WTC11 (cell line): ENCODE data around the gene NTRK3. TPM values are rescaled to one million over a fixed set of nuclear protein-coding genes. Genes with fewer than 3 reads are reported as not detected.

Experiments
- ATAC-seq: fragments of 200-7000 bp; cut with Tn5 transposase; 2 replicates; pipeline ENCODE4 v1.10.0; 2021; ENCODE audit warnings: mild to moderate bottlenecking, moderate library complexity
- CTCF ChIA-PET: fragments of 300-600 bp; sonication (Branson Sonifier 250); formaldehyde crosslinking; loops from one replicate; lab custom pipeline; 2021; ENCODE audit warnings: antibody characterized with exemption; lab: Charles Lee
- POLR2A ChIA-PET: fragments of 350-600 bp; sonication (Branson Sonifier 250); formaldehyde crosslinking; loops from one replicate; lab custom pipeline; 2021; ENCODE audit warnings: antibody characterized with exemption; lab: Charles Lee
- DNase-seq: peaks from one replicate; pipeline ENCODE4 v3.0.0; 2021; ENCODE audit warnings: low spot score
- H3K27ac Mint-ChIP-seq: 2 replicates; pipeline ENCODE4 v1.8.0; 2021; ENCODE audit warnings: mixed read lengths
- H3K27me3 Mint-ChIP-seq: 2 replicates; pipeline ENCODE4 v1.8.0; 2021; ENCODE audit warnings: low read depth, mild to moderate bottlenecking, moderate library complexity, mixed read lengths
- H3K36me3 Mint-ChIP-seq: 2 replicates; pipeline ENCODE4 v1.8.0; 2021; ENCODE audit warnings: mixed read lengths
- H3K4me1 Mint-ChIP-seq: 2 replicates; pipeline ENCODE4 v1.8.0; 2022; ENCODE audit warnings: mixed read lengths
- H3K4me3 Mint-ChIP-seq: 2 replicates; pipeline ENCODE4 v1.8.0; 2021; ENCODE audit warnings: mild to moderate bottlenecking, moderate library complexity, mixed read lengths
- H3K9me3 Mint-ChIP-seq: 2 replicates; pipeline ENCODE4 v1.8.0; 2021; ENCODE audit warnings: mixed read lengths
- CBFB ChIP-seq: sonication (generic); formaldehyde crosslinking; IDR thresholded peaks from 2 replicates; pipeline ENCODE4 v1.8.1; 2022; ENCODE audit warnings: mild to moderate bottlenecking, low read depth, missing genetic modification reagents
- GTF2I ChIP-seq: fragments of 250-450 bp; sonication (Bioruptor Pico); conservative IDR thresholded peaks from 2 replicates; pipeline ENCODE4 v1.4.0; 2021; ENCODE audit warnings: mild to moderate bottlenecking
- MXD4 ChIP-seq: fragments of 250-450 bp; sonication (Bioruptor Pico); IDR thresholded peaks from 2 replicates; pipeline ENCODE4 v1.8.0; 2021; ENCODE audit warnings: mild to moderate bottlenecking, moderate library complexity, borderline replicate concordance
- NFE2L1 ChIP-seq: sonication (generic); formaldehyde crosslinking; IDR thresholded peaks from 2 replicates; pipeline ENCODE4 v1.8.1; 2023; ENCODE audit warnings: missing genetic modification reagents
- NR2C2 ChIP-seq: sonication (generic); formaldehyde crosslinking; IDR thresholded peaks from 2 replicates; pipeline ENCODE4 v1.8.0; 2022; ENCODE audit warnings: mild to moderate bottlenecking, missing genetic modification reagents
- RORB ChIP-seq: fragments of 250-450 bp; sonication (Bioruptor Pico); IDR thresholded peaks from 2 replicates; pipeline ENCODE4 v1.9.0; 2021; ENCODE audit warnings: mild to moderate bottlenecking
- SP1 ChIP-seq: sonication (generic); formaldehyde crosslinking; conservative IDR thresholded peaks from 2 replicates; pipeline ENCODE4 v1.8.1; 2022; ENCODE audit warnings: missing genetic modification reagents
- ZNF121 ChIP-seq: sonication (generic); formaldehyde crosslinking; IDR thresholded peaks from 2 replicates; pipeline ENCODE4 v1.8.0; 2023; ENCODE audit warnings: missing genetic modification reagents
- total RNA-seq: library from RNA; stranded (reverse); gene quantifications from 3 replicates; pipeline ENCODE4 v1.2.3, GENCODE V29; 2021
- TF ChIP-seq, protein P1 (sequence below): sonication (generic); formaldehyde crosslinking; IDR thresholded peaks from 2 replicates; pipeline ENCODE4 v1.8.1; 2023; ENCODE audit warnings: mild to moderate bottlenecking, missing genetic modification reagents, moderate library complexity
- TF ChIP-seq, protein P2 (sequence below): fragments of 250-450 bp; sonication (Bioruptor Pico); IDR thresholded peaks from 2 replicates; pipeline ENCODE4 v1.9.0; 2021; ENCODE audit warnings: moderate library complexity, mild to moderate bottlenecking, inconsistent platforms, borderline replicate concordance
- TF ChIP-seq, protein P3 (sequence below): fragments of 250-450 bp; sonication (Bioruptor Pico); IDR thresholded peaks from 2 replicates; pipeline ENCODE4 v2.1.2; 2022; ENCODE audit warnings: mild to moderate bottlenecking, moderate library complexity
- TF ChIP-seq, protein P4 (sequence below): sonication (generic); formaldehyde crosslinking; IDR thresholded peaks from 2 replicates; pipeline ENCODE4 v1.8.0; 2022; ENCODE audit warnings: missing genetic modification reagents
- TF ChIP-seq, protein P5 (sequence below): sonication (generic); formaldehyde crosslinking; IDR thresholded peaks from 2 replicates; pipeline ENCODE4 v1.8.1; 2023; ENCODE audit warnings: mild to moderate bottlenecking, moderate library complexity, missing genetic modification reagents
- TF ChIP-seq, protein P6 (sequence below): sonication (generic); formaldehyde crosslinking; IDR thresholded peaks from 2 replicates; pipeline ENCODE4 v1.8.1; 2023; ENCODE audit warnings: mild to moderate bottlenecking, missing genetic modification reagents
- TF ChIP-seq, protein P7 (sequence below): sonication (generic); formaldehyde crosslinking; IDR thresholded peaks from 2 replicates; pipeline ENCODE4 v1.8.0; 2022; ENCODE audit warnings: mild to moderate bottlenecking, missing genetic modification reagents
- TF ChIP-seq, protein P8 (sequence below): sonication (generic); formaldehyde crosslinking; IDR thresholded peaks from 2 replicates; pipeline ENCODE4 v1.8.1; 2022; ENCODE audit warnings: mild to moderate bottlenecking, moderate library complexity, missing genetic modification reagents

The NTRK3 gene
- total RNA-seq, 1 experiment from 2014 or later: 12.3 TPM

DNA sequence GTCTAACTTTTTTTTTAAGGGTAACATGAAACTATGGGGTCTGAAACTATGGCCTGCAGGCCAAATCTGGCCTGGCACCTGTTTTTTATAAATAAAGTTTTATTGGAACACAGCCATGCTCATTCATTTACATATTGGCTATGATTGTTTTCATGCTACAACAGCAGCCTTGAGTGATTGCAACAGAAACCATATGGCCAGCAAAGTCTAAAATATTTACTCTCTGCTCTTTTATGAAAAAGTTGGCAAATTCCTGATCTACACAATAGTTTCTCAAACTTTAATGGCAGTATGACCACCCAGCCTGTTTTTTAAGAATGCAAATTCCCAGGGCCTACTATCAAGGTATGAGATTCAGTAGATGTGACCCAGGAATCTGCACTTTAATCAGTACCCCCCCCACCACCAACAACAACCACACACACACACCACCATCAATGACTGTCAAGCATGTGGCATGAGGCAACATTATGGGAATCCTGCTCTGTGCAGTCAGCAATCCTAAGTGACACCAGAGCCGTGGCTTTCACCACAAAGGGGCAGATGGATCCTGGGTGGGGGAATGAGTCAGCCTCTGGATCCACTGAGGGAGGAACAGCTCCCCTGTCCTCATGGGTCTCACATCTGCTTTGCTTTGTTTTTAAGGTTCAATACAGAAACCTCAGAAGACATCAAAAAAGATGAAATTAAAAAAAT lies 142.8 kb downstream of the NTRK3 start:
- H3K4me3 Mint-ChIP-seq: no peak overlapping the region
- ChIA-PET POLR2A (interaction anchor here (0.6 kb wide), 1 partner anchor 322 kb away, joined by 3 read pairs; no protein-coding TSS in a partner anchor), CTCF (no interaction called here)
- DNase-seq: no peak
- no peak for TF ChIP-seq NFE2L1 (CRISPR knock-in tag)
- TF ChIP-seq MXD4: no peak
- TF ChIP-seq, protein P1, sequence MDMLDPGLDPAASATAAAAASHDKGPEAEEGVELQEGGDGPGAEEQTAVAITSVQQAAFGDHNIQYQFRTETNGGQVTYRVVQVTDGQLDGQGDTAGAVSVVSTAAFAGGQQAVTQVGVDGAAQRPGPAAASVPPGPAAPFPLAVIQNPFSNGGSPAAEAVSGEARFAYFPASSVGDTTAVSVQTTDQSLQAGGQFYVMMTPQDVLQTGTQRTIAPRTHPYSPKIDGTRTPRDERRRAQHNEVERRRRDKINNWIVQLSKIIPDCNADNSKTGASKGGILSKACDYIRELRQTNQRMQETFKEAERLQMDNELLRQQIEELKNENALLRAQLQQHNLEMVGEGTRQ (CRISPR knock-in tag): no peak
- TF ChIP-seq, protein P2, sequence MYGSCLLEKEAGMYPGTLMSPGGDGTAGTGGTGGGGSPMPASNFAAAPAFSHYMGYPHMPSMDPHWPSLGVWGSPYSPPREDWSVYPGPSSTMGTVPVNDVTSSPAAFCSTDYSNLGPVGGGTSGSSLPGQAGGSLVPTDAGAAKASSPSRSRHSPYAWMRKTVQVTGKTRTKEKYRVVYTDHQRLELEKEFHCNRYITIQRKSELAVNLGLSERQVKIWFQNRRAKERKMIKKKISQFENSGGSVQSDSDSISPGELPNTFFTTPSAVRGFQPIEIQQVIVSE (CRISPR knock-in tag): no peak
- TF ChIP-seq ZNF121 (CRISPR knock-in tag): no peak
- TF ChIP-seq, protein P3, sequence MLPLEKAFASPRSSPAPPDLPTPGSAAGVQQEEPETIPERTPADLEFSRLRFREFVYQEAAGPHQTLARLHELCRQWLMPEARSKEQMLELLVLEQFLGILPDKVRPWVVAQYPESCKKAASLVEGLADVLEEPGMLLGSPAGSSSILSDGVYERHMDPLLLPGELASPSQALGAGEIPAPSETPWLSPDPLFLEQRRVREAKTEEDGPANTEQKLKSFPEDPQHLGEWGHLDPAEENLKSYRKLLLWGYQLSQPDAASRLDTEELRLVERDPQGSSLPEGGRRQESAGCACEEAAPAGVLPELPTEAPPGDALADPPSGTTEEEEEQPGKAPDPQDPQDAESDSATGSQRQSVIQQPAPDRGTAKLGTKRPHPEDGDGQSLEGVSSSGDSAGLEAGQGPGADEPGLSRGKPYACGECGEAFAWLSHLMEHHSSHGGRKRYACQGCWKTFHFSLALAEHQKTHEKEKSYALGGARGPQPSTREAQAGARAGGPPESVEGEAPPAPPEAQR: no peak
- no peak for TF ChIP-seq SP1 (CRISPR knock-in tag)
- TF ChIP-seq, protein P4, sequence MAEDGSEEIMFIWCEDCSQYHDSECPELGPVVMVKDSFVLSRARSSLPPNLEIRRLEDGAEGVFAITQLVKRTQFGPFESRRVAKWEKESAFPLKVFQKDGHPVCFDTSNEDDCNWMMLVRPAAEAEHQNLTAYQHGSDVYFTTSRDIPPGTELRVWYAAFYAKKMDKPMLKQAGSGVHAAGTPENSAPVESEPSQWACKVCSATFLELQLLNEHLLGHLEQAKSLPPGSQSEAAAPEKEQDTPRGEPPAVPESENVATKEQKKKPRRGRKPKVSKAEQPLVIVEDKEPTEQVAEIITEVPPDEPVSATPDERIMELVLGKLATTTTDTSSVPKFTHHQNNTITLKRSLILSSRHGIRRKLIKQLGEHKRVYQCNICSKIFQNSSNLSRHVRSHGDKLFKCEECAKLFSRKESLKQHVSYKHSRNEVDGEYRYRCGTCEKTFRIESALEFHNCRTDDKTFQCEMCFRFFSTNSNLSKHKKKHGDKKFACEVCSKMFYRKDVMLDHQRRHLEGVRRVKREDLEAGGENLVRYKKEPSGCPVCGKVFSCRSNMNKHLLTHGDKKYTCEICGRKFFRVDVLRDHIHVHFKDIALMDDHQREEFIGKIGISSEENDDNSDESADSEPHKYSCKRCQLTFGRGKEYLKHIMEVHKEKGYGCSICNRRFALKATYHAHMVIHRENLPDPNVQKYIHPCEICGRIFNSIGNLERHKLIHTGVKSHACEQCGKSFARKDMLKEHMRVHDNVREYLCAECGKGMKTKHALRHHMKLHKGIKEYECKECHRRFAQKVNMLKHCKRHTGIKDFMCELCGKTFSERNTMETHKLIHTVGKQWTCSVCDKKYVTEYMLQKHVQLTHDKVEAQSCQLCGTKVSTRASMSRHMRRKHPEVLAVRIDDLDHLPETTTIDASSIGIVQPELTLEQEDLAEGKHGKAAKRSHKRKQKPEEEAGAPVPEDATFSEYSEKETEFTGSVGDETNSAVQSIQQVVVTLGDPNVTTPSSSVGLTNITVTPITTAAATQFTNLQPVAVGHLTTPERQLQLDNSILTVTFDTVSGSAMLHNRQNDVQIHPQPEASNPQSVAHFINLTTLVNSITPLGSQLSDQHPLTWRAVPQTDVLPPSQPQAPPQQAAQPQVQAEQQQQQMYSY: no peak
- H3K27me3 Mint-ChIP-seq: 0 out of 2 replicates have a peak, but pooled peaks cover 3% of the 10 kb centered on the region
- 0 out of 2 replicates have a peak, but pooled peaks cover 3% of the 10 kb centered on the region for H3K9me3 Mint-ChIP-seq
- ATAC-seq: no peak
- H3K4me1 Mint-ChIP-seq: peaks cover 22% of the 10 kb centered on the region
- H3K36me3 Mint-ChIP-seq: no peaks in the 10 kb centered on the region
- no peak overlapping the region for H3K27ac Mint-ChIP-seq

DNA sequence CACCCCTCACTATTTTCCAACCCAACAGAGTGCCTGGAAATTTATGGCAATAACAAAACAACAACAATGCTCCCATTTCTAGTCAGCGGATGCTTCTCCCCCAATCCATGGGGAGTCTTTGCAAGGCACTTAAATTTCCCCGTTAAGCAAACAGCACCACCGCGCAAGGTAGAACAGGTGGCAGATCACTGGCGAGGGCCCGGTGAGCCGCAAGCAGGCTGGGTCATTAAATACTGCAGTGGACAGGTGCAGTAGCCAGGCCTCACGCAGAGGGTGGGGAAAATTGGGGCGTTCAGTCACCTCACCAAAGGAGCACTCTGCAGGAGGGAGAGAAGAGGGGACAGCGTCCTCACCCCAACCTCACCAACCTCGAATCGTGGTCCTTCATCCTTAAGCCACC lies 147.5 kb downstream of the NTRK3 start:
- Mint-ChIP-seq H3K36me3 (no peaks in the 10 kb centered on the region), H3K27ac (no peak overlapping the region), H3K27me3 (0 out of 2 replicates have a peak, but pooled peaks cover 3% of the 10 kb centered on the region), H3K9me3 (0 out of 2 replicates have a peak, but pooled peaks cover 3% of the 10 kb centered on the region), H3K4me1 (peaks cover 19% of the 10 kb centered on the region), H3K4me3 (no peak overlapping the region)
- DNase-seq (no peak), ATAC-seq (no peak)
- ChIA-PET POLR2A (no interaction called here), CTCF (no interaction called here)
- TF ChIP-seq NR2C2 (CRISPR knock-in tag) (no peak), CBFB (CRISPR knock-in tag) (no peak), GTF2I (no peak), RORB (CRISPR knock-in tag) (no peak)
- TF ChIP-seq, protein P5, sequence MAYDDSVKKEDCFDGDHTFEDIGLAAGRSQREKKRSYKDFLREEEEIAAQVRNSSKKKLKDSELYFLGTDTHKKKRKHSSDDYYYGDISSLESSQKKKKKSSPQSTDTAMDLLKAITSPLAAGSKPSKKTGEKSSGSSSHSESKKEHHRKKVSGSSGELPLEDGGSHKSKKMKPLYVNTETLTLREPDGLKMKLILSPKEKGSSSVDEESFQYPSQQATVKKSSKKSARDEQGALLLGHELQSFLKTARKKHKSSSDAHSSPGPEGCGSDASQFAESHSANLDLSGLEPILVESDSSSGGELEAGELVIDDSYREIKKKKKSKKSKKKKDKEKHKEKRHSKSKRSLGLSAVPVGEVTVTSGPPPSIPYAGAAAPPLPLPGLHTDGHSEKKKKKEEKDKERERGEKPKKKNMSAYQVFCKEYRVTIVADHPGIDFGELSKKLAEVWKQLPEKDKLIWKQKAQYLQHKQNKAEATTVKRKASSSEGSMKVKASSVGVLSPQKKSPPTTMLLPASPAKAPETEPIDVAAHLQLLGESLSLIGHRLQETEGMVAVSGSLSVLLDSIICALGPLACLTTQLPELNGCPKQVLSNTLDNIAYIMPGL (CRISPR knock-in tag): no peak
- TF ChIP-seq, protein P6, sequence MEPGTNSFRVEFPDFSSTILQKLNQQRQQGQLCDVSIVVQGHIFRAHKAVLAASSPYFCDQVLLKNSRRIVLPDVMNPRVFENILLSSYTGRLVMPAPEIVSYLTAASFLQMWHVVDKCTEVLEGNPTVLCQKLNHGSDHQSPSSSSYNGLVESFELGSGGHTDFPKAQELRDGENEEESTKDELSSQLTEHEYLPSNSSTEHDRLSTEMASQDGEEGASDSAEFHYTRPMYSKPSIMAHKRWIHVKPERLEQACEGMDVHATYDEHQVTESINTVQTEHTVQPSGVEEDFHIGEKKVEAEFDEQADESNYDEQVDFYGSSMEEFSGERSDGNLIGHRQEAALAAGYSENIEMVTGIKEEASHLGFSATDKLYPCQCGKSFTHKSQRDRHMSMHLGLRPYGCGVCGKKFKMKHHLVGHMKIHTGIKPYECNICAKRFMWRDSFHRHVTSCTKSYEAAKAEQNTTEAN (CRISPR knock-in tag): no peak
- TF ChIP-seq, protein P7, sequence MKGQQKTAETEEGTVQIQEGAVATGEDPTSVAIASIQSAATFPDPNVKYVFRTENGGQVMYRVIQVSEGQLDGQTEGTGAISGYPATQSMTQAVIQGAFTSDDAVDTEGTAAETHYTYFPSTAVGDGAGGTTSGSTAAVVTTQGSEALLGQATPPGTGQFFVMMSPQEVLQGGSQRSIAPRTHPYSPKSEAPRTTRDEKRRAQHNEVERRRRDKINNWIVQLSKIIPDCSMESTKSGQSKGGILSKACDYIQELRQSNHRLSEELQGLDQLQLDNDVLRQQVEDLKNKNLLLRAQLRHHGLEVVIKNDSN (CRISPR knock-in tag): no peak
- TF ChIP-seq, protein P8, sequence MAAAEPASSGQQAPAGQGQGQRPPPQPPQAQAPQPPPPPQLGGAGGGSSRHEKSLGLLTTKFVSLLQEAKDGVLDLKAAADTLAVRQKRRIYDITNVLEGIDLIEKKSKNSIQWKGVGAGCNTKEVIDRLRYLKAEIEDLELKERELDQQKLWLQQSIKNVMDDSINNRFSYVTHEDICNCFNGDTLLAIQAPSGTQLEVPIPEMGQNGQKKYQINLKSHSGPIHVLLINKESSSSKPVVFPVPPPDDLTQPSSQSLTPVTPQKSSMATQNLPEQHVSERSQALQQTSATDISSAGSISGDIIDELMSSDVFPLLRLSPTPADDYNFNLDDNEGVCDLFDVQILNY (CRISPR knock-in tag): no peak
- TF ChIP-seq, all 79 proteins: peak for 0
